Smooth muscle cell of the brain vasculature (primary cell): ENCODE results near the gene STRC.
"Not testable (repeated sequence)": the region's sequence is repeated elsewhere in the genome, so short reads cannot be mapped to it uniquely, and the experiment has no call there.

Source experiments
- DNase-seq: peaks from one replicate; pipeline ENCODE4 v3.0.0-alpha.2; 2012; ENCODE audit warnings: low read depth, low spot score

The STRC gene

GRCh38 chr15:43618700-43619099, at the start of gene STRC:
Gene STRC (minus strand): TSS chr15:43618800. CDS start chr15:43618722, 78 bp downstream.
- not testable (repeated sequence) for DNase-seq

DNA sequence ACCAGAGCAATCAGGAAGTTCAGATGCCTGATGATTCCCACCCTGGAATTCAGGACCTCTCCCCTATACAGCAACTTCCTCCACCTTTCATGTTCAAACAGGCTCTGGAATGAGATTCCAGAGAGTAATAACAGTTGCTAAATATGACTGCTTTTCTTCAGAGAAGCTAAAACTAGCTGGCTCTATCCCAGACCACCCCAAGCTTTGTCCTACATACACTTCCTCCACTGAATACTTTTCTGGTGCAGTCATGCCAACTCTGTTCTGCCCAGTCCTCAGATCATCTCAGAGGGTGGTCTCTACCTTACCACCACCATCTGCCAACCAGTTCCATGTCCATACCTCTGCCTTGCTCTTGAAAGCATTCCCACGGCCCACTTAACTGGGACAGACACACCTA, 47.6 kb upstream of the STRC start:
- not testable (repeated sequence) for DNase-seq

GRCh38 chr15:43663333-43663732, 44.7 kb upstream of the STRC start:
- DNase-seq: not testable (repeated sequence)

DNA sequence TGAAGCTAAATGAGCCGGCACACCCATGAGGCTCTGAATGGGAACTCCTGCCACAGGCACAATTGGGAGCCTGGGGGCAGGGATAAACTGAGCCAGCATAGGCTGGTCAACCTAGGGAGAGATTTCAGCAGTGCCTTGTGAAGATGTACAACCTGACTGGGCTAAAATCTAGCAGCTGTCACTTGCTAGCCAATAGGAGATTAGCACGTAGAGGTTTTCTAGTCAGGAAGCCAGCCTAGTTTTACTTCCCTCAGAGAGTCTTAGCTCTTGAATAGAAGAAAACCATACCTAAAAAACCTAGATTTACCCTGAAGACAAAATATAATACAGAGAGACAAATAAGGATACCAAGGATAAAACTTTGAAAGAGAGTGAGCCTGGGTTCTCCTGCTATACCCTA, 43.7 kb upstream of the STRC start:
- not testable (repeated sequence) for DNase-seq

DNA sequence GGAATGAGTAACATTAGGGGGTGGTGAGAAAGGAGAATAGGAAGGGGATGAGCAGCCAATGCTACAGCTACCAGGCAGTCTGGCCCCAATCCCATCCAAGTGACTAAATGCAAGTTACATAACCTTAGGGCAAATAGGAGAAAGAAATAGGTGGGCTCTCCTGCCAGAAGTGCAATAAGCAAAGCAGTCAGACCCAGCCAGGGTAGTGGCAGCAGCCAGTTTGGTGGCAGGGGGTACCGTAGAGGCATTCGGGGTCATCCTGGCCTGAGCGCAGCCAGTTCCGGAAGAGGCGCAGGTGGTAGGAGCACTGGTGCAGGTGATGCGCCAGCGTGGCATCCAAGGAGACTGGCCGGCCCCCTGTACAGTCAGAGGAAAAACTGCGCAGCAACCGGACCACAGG, 41.1 kb upstream of the STRC start:
- not testable (repeated sequence) for DNase-seq

- not testable (repeated sequence) for DNase-seq
These were observed 30.9 kb upstream of the STRC start for GRCh38 chr15:43649430-43649926.

DNA sequence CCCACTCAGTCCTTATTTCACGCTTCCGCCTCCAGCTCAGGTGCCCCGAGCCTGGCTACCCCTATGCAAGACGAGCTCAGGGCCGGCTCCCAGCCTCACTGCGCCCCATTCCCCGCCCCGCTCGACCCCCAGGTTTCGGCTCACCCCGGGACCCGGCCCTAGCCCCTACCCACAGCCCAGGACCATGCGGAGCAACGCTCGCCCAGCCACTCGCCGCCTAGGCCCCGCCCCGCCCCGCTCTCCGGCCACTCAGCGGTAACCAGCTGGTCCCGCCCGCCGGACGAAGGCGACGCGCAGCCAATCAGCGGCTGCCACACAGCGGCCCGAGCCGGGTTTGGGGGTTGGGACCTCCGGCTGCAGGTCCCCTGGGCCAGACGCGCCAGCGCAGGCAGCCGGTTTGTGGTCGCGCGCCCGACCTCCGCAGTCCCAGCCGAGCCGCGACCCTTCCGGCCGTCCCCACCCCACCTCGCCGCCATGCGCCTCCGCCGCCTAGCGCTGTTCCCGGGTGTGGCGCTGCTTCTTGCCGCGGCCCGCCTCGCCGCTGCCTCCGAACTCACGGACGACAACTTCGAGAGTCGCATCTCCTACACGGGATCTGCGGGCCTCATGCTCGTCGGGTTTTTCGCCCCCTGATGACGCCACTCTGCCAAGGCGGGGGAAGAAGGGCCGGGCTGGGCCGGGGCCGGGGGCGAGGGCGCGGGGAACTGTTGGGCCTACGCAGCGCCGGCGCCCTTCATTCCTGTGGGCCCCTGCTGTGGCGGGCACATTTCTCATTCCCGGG, 30.2 kb upstream of the STRC start, which contains the start of gene CATSPER2:
Gene CATSPER2 (minus strand): TSS at position 196 of the 781 bp plus-strand sequence. CDS start 783 bp downstream, outside the sequence.
- DNase-seq: no peak

DNA sequence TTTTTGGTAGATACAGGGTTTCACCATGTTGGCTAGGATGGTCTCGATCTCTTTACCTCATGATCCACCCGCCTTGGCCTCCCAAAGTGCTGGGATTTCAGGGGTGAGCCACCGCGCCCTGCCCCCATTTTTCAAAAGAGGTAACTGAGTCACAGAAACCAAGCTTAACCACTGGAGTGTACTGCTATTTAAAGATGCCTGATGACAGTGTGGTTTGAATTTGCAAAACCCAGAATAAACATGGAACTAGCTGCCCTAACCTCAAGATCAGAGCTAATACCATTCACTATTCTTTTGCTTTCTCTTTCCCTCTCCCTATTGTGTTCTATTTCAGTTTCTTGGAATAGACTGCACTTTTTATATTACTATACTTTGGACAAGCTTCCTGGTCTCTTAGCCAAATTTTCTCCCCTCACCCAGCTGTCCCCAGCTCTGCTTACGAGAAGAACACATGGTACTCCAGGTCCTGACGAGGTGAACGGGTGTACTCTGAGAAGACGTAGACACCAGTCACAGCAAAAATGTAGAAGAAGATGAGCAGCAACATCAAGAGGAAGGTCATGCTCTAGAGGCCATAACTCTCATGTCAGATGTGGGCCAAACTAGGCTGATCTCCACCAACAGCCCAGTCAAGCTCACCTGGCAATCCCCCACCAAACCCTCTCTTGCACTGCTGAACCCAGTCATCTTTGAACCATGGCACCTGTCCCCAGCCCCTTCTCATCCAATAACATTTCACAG, 20.0 kb upstream of the STRC start:
- not testable (repeated sequence) for DNase-seq

GRCh38 chr15:43626937-43627336, 8.3 kb upstream of the STRC start:
- DNase-seq: not testable (repeated sequence)

- no peak for DNase-seq
These were observed 6.5 kb upstream of the STRC start for GRCh38 chr15:43625106-43625505.

GRCh38 chr15:43622068-43622799, 3.6 kb upstream of the STRC start:
- DNase-seq: not testable (repeated sequence)

- DNase-seq: not testable (repeated sequence)
These were observed 850 bp downstream of the STRC start for GRCh38 chr15:43617750-43618149.

GRCh38 chr15:43602233-43602632, 16.4 kb downstream of the STRC start:
- DNase-seq: not testable (repeated sequence)

GRCh38 chr15:43600200-43600599, 18.4 kb downstream of the STRC start:
- DNase-seq: not testable (repeated sequence)

DNA sequence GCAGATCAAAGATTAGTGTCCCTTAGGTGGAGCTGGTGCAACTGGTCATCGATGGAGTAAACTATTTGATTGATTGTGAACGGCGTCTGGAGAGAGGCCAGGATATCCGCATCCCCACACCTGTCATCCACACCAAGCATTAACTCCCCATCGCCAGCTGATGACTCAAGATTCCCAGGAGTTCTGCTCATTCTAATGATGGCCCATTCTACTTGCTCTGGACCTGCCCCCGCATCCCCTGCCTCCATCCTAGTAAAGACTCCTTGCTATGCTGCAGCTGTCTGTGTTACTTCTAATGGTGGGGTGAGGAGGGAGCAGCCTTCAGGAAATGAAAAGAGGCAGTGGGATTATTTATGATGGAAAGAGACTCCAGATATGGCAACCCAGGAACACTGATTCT, 19.5 kb downstream of the STRC start:
- DNase-seq: not testable (repeated sequence)

DNA sequence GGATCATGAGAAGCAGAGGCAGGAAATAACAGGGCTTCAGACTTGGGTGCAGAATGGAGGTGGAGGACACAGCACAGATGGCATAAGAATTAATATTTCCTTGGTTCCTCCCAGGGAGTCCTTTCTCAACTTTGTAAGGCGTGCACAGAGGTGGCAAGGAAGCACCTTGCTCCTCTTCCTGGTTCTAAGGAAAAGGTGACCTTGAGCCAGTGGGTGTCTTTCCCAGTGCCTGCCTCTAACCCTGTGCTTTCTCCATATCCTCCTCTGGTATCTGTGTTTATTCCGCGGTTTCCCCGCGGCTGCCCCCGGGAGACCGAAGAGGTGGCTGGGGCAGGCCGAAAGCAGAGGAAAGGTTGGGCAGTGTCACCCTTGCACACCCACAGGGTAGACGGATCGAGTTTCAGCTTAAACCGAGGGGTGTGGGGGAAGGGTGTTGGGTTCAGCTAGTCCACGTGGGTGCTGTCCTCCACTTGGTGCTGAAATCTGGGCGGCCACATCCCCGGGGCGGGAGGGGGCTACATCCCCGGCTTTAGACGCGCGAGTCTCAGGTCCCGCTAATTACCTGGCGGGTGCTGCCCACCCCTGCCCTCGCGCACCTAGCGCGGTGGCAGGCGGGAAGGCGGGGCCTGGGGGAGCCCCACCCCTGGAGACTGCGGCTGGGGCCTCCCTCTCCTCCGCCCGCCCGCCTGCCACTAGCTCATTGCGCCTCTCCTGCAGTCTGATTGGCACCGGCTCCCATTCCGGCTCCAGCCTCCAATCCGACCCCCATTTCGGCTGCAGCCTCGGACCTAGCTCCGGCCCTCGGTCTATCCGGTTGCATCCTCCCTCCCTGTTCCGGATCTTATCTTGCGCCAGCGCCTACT, 25.0 kb downstream of the STRC start, which contains the start of gene CKMT1B:
Gene CKMT1B (plus strand): TSS at position 700 of the 863 bp plus-strand sequence. CDS start 192 bp downstream, outside the sequence.
- DNase-seq: not testable (repeated sequence)

- DNase-seq: not testable (repeated sequence)
These were observed 25.8 kb downstream of the STRC start for GRCh38 chr15:43592841-43593240.

GRCh38 chr15:43589778-43590466, 28.7 kb downstream of the STRC start, which contains the start of gene PPIP5K1:
Gene PPIP5K1 (minus strand): TSS chr15:43590208. CDS start chr15:43584504, 5,704 bp downstream.
- DNase-seq: not testable (repeated sequence)

DNA sequence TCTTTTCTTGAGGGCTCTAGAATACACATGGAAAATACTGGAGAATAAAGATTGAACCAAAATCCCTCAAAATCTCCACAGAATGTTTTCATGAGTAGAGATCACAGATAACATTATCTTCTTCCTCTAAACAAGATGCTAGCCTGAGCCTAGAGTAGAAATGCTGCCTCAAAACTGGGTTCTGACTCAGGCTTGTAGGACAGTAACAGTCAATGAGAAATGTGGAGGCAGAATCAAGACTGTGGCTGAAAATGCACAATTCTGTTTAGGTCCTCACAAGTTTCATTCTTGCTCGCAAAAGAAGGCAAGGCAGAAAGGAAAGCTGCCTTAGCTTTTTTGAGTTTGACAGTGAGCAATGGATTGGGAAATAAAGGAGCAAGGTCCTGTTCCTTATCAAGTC, 44.0 kb downstream of the STRC start:
- not testable (repeated sequence) for DNase-seq

DNA sequence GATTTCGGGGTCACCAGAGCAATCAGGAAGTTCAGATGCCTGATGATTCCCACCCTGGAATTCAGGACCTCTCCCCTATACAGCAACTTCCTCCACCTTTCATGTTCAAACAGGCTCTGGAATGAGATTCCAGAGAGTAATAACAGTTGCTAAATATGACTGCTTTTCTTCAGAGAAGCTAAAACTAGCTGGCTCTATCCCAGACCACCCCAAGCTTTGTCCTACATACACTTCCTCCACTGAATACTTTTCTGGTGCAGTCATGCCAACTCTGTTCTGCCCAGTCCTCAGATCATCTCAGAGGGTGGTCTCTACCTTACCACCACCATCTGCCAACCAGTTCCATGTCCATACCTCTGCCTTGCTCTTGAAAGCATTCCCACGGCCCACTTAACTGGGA, 52.0 kb downstream of the STRC start:
- DNase-seq: not testable (repeated sequence)
